Colon (tissue), 2 donors: Measurements from ENCODE around the gene PKIB.
"Not testable (repeated sequence)": the region's sequence is repeated elsewhere in the genome, so short reads cannot be mapped to it uniquely, and the experiment has no call there.

Experiments
- FAIRE-seq: peaks from 2 replicates; lab custom pipeline; 2012; peaks lifted over from hg19 to GRCh38; lab: Jason Lieb, UNC
- donor health status: control.
- donor health status: control.

PKIB gene

DNA sequence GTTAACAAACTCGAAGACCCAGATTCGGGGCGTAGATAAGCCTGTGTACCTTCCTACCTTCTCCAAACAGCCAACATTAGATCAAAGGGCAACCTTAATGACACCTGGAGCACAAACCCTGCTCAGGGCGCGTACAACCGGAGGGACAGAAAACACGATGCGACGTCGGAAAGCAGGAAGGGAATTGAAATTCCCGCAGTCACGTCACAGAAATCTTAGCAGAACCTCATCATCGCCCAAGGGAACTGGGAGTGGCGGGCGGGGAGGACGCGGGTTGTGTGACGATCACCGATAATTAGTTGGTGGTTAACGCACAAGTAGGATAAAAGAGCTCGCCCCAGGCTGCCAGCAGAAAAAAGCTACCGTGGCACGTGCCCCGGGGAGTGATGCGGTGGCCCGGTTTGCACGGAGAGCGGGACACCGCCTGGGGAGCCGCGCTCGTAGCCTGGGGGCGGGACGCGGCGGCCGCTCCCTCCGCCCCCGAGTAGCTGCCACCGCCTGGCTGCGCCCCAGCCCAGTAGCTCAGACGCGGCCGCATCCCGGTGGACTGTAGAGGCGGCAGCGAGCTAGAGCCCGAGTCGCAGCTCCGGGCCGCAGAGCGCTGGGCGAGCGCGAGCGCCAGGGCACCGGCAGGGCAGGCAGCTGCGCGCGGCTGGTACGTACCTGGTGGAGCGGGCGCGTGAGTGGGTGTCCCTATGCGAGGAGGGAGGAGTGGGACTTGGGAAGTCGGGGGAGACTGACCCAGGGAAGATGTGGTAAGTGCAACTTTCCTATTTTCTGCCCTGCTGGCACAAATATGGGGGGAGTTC, at the start of gene PKIB:
Gene PKIB, plus strand, starts transcription at position 525 of the 809 bp plus-strand sequence. CDS start 107,390 bp downstream, outside the sequence.
- no peak for FAIRE-seq

DNA sequence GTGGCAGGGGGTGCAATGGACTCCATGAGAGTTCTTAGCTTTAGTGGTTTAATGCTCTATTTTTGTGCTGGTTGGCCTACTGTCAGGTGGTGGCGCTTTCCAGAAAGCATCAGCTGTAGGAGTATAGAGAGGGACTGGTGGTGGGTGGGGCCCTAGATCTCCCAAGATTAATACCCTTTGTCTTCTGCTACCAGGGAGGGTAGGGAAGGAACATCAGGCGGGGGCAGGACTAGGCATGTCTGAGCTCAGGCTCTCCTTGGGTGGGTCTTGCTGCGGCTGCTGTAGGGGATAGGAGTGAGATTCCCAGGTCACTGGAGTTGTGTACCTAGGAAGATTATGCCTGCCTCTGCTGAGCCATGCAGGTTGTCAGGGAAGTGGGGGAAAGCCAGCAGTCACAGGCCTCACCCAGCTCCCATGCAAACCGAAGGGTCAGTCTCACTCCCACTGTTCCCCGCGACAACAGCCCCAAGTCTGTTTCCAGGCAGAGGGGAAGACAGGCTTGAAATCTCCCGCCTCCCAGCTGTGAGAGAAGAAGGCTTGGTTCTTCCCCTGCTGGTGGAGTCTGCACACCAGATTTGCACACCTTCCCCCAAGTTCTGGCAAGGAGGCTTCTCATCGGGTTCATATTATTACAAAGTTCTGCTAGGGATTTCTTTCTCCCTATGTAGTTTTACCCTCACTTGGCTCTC, 46.7 kb upstream of the PKIB start:
- FAIRE-seq: no peak

GRCh38 chr6:122564230-122564629, 46.0 kb upstream of the PKIB start:
- no peak for FAIRE-seq

GRCh38 chr6:122565708-122566107, 44.5 kb upstream of the PKIB start:
- FAIRE-seq: no peak

GRCh38 chr6:122567034-122567433, 43.2 kb upstream of the PKIB start:
- no peak for FAIRE-seq

DNA sequence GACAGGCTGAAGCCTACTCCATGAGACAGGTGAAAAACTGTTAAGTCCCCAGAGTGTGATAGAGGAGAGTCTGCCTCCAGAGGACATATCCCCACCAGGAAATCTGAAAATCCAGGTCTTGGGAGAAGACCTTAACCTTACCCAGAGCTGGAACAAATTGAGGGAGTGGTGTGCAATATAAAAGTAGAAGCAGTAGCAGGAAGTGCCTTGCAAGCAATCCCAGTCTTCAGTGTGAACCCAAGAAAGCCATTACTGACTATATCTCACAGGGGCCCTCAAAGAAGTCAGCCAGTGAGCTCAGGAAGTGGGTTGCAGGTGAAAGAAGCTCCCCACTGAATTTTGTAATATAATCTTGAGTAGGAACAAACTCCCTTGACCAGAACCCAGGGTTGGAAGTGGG, 41.9 kb upstream of the PKIB start:
- no peak for FAIRE-seq

DNA sequence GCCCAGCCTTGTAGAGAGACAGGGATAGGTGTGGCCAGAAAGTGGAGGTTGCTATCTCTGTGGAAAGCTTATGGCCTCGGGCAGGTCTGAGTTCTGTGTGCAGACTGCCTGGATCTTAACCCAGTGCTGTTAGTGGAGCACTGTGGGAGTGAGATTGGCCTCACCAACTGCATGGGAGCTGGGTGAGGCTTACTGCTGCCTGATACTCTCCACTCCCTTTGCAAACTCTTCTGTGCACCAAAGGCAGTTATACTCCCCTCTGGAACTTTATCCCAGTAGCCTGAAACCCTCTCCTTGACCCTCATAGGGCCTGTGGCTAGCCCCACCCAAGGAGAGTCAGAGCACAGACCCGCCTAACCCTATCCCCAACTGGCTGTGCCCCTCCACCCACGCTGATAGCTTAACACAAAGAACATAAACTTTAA, 41.4 kb upstream of the PKIB start:
- FAIRE-seq: no peak

DNA sequence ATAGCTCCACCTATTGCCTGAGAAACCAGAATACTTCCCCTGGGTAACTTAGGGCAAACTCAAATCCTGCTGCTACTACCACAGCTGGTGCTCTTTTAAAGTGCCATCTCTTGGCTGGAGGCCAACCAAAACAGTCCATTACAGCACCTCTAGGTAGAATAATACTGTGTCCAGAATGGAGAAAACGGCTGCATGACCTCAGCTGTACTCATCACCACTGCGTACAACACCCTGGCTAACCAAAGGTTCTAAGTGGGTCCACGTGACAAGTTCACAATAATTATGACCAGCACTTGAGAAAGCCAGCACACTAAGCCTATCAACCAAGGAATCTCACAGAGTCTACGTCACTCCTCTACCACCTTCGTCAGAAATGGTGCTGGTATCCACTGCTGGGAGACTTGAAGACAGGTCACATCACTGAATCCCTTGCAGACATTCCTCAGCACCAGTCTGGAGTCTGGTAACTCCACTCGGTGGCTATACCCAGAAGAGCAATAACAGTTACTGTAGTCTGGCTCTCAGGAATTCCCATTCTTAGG, 40.9 kb upstream of the PKIB start:
- no peak for FAIRE-seq

DNA sequence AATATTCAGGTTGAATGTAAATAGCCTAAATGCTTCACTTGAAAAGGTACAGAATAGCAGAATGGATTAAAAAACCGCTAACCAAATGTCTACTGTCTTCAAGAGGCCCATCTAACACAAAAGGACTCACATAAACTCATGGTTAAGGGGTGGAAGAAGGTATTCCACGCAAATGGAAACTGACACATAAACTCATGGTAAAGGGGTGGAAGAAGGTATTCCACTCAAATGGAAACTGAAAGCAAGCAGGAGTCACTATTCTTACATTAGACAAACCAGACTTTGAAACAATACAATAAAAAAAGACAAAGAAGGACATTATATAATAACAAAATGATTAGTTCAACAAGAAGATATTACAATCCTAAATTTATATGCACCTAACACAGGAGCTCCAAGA, 38.3 kb upstream of the PKIB start:
- FAIRE-seq: no peak

GRCh38 chr6:122576888-122577287, 33.3 kb upstream of the PKIB start:
- no peak for FAIRE-seq

DNA sequence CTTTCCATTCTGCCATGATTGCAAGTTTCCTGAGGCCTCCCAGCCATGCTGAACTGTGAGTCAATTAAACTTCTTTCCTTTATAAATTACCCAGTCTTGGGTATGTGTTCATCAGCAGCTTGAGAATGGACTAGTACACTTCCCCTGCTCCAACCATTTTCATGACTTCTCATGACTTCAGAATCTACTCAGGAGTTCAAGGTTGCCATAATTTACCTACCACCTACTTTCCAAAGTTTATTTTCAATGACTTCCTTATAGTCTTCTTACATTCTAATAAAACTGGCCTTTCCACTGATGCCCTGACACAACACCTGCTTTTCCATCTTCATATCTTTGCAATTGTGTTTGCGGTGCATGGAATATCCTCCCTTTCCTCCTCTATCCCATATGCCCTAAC, 31.2 kb upstream of the PKIB start:
- no peak for FAIRE-seq

- FAIRE-seq: no peak
These were observed 29.5 kb upstream of the PKIB start for GRCh38 chr6:122580737-122581136.

DNA sequence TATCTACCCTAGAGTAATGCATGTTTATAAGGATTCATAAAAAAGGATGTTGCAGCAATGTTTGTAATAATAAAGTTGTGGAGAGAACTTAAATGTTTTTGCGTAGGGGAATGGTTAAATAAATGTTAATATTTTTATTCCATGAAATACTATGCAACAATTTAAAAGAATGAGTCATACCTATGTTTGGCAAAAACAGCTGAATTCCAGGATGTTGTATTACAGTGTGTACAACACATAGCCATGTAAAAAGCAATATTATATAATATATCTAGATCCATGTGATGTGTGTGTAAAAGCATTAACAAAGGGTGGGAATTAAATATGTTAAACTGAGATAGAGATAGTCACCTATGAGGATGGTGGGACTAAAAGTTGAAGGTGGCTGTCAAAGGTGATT, 21.1 kb upstream of the PKIB start:
- FAIRE-seq: no peak

DNA sequence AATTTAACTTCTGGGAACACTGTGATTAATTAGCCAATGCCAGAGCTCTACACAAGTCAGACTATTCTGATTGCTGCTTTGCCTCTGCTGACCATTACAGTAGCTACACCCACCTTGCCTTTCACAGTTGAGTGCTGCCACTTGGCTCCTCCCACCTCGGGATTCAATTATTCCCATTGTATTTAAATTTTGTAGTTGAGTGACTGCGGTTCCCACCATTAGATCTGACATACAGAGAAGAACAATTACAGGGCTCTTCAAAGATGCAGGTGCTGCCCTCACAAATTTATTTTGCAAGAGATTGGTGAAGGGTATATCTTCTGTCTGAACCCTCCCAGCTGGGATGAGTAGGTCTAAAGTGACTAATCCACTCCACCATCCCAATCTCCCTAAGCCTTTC, 11.9 kb upstream of the PKIB start:
- FAIRE-seq: not testable (repeated sequence)

DNA sequence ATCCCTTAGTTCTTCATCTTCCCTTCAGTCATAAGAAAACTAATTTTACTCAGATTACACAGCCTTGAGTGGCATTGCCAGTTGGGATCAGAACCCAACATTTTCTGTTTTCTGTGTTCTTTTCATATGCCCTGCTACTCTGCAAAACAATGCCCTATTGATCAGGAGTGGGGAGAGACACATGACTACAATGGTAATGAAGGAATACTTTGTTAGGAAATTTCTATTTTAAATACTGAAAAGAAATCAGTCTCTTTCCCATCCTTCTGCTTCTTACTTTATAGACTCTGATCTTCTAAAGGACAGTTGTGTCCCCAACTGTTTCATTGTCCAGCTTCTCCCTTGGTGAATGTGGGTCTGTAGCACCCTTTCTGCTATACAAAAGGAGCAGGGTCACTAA, 5.5 kb upstream of the PKIB start:
- no peak for FAIRE-seq

DNA sequence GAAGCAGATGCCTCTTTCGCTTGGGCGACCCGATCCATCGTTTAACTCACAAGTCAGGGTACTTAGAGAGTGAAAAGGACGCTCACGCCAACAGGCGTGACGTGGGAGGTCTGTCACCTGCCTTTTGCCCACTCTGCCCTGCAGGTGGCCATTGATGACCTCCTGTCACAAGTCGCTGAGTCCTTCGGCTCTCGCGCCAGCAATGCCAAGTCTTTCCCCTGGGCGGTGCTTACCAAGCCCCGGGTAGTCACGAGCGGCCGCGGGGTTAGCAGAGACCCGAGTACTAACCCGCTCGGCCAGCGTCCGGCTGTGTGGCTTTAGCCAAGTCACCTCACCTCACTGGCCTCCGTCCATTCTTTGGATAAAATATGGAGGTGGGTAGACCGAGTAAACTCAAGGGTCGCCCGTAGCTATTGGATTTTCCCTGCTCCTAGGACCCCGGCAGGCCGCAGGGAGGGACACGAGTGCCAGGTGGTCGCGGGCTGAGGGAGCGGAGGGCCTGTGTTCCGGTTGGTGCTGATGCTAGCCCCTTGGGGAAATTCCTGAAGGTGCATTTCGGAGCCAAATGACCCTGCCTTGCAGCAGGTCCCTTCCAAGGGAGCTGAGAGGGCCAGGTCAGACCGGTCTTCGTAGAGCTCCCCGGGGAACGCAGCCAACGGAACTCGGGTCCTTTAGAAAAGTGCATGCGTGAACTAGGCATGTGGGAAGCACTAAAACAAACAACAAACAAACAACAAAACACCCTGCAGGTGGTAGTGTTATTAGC, 668 bp downstream of the PKIB start:
- FAIRE-seq: no peak

GRCh38 chr6:122612838-122613237, 2.6 kb downstream of the PKIB start:
- no peak for FAIRE-seq

GRCh38 chr6:122614303-122614702, 4.1 kb downstream of the PKIB start:
- no peak for FAIRE-seq

DNA sequence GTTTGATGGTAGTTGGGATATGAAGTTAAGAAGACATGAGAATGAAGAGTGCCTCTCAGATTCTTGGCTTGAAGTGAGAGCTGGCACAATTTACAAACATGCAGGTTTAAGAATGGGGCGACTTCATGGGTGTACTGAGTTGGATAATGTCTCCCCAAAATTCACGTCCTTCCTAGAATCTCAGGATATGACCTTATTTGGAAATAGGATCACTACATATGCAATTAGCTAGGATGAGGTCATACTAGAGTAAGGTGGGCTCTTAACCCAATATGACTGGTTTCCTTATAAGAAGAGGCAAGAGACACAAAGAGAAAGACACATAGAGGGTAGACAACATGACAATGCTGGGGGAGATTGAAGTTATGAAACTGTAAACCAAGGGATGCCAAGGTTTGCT, 5.2 kb downstream of the PKIB start:
- FAIRE-seq: no peak

- no peak for FAIRE-seq
These were observed 6.7 kb downstream of the PKIB start for GRCh38 chr6:122616877-122617276.

DNA sequence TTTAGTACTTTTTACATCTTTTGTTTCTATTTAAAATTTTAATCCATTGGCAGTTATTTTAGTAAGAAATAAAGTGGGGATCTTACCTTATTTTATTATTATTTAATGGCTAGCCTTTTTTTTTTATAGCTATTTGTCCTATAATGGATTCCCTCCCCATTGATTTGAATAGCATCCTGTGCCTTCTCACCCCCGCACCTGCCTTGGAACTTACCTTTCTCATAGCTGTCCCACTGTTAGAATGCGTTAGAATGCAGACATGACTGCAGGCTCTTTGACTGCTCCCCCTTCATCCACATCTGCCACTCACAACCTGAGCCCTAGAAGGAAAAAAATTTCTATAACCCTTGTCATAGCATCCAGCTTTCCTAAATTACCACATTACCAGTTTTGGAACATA, 9.1 kb downstream of the PKIB start:
- no peak for FAIRE-seq

DNA sequence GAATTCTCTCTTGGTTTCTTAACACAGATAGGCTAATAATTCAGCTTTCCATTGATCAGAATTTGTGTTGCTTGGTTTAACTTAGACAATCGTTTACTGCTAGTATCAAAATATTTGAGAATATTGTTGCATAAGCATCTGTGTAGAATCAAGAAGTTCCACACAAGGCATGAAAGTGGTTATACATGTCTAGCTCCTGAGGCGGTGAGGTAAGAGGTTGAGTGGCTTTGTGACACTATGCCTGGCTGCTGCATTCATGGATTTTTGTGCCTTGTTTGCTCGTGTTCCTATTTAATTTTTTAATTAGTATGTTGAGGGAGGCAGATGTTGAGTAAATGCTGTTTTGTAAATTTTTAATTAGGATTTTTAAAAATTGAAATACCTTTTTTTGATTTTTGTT, 10.2 kb downstream of the PKIB start:
- FAIRE-seq: no peak

GRCh38 chr6:122620902-122621301, 10.7 kb downstream of the PKIB start:
- no peak for FAIRE-seq
